GM19438 (cell line): ENCODE results near the gene TOM1L1.

ENCODE experiments used
- ATAC-seq: cut with Tn5 transposase; IDR thresholded peaks from one replicate; pipeline ENCODE4 v1.9.1; 2021; ENCODE audit warnings: low read depth; ENCODE audit not compliant: unreplicated experiment

TOM1L1 gene

GRCh38 chr17:54982399-54982798 lies 81.7 kb downstream of the TOM1L1 start:
- ATAC-seq: no peak

DNA sequence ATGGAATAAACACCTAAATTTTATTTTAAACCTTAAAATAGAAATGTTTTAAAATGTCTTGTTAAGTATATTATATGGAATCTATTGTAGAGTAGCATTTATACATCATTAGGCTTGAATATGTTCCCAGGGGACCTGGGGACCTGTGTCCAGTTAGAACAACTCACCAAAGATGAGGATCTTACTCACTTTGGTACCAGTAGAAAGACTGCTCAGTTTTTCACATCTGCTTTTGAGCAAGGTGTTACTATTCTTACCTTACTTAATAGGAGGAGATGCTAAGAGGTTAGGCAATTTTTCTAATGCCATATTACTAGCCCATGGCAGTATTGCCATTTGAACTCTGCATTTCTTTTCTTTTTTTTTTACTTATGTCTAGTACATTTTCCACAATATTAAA lies 82.6 kb downstream of the TOM1L1 start:
- ATAC-seq: no peak

DNA sequence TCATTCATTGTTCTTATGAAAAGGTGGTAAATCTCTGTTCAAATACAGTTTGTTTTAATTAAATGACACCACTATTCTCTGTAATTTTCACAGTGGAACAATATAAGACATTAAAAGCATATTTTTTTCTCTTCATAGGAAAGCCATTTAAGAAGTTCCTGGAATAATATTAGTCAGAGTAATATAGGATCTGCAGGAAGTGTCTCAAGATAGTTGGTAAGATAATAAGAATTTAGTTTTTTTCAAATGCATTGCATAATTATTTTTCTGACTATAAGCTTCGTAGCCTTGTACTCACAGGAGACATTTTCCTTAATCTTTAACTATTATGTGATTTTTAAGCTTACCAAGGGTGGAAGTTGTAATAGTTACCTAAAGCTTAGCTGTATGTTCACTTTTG lies 84.8 kb downstream of the TOM1L1 start:
- no peak for ATAC-seq

- no peak for ATAC-seq
Measured at GRCh38 chr17:54990118-54990517, 89.5 kb downstream of the TOM1L1 start.

DNA sequence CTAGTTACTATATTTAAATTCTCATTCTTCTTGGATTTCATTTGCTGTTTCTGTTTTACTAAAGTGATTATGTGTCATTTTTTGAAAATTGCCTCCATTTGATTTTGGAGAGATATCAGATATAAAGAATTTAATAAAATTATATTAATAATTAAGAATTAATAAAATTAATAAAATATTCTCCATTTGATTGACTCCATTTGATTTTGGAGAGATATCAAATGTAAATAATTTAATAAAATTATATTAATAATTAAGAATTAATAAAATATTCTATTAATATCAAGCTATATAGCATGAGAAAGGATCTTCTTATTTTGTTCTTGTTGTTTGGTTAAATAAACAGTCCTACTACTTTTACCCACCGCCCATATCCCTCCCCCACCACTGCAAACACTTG lies 90.9 kb downstream of the TOM1L1 start:
- ATAC-seq: no peak

- ATAC-seq: peak; percentile 68
Measured at GRCh38 chr17:54992797-54993639, 92.4 kb downstream of the TOM1L1 start.

GRCh38 chr17:54996441-54996840 lies 95.8 kb downstream of the TOM1L1 start:
- ATAC-seq: no peak

DNA sequence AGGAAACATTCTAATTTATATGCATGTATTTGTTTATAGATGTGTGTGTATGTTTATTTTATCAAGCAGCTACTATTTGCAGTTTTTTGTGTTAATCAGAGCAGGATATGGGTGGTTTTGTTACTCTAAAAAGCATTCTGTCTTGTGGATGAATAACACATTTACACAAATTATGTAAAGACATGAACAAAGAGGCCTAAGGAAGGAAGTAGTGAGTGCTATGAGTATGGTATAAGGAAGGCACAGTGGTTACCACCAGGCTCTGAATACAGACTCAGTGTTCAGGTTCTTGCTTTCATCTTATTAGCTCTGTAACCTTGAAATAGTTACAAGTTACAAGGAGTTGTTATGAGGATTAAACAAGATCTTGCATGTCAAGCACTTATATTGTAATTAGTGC lies 101.8 kb downstream of the TOM1L1 start:
- ATAC-seq: no peak

- no peak for ATAC-seq
Measured at GRCh38 chr17:55004484-55004883, 103.8 kb downstream of the TOM1L1 start.

- ATAC-seq: no peak
Measured at GRCh38 chr17:55005520-55005919, 104.9 kb downstream of the TOM1L1 start.
